HG02970 (cell line): ENCODE measurements around the gene SLCO1C1.

ENCODE experiments used
- ATAC-seq: cut with Tn5 transposase; IDR thresholded peaks from one replicate; pipeline ENCODE4 v1.9.1; 2021; ENCODE audit warnings: mild to moderate bottlenecking, moderate library complexity, moderate number of reproducible peaks; ENCODE audit not compliant: unreplicated experiment, low FRiP score

Gene SLCO1C1

GRCh38 chr12:20792971-20793370, 97.8 kb downstream of the SLCO1C1 start:
- no peak for ATAC-seq

GRCh38 chr12:20798554-20798953, 103.4 kb downstream of the SLCO1C1 start:
- no peak for ATAC-seq

DNA sequence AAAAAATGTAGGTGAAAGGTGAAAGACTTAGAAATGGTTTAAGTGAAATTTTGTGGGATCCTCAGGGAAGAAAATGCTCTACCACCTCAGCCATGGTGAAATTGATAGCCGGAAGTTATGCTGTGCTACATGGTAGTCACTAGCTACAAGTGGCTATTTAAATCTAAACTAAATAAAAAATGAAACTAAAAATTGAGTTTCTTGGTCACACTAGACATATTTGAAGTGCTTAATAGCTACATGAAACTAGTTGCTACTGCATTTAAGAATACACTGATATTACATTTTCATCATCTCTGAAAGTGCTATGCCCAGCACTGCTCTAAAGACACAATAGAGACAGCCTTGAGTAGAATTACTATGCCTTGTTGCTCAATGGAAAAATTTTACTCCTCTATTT, 105.0 kb downstream of the SLCO1C1 start:
- ATAC-seq: no peak

DNA sequence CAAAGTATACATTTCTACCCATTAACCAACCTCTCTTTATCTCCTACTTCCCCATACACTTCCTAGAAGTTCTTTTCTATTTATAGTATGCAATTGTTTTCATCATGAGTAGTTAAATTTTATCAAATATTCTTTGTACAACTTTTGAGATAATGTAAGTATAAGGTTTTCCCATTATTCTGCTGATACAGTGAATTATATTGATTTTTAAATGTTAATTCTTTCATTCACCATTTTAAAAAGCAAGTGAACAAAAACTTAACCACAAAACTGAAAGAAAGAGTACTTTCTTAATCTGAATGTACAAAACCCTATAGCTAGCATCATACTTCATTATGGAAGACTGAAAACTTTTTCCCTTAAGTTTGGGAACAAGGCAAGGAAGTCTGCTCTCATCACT, 105.9 kb downstream of the SLCO1C1 start:
- no peak for ATAC-seq
